ENCODE measurements around the gene S100A9. TPM values are rescaled to one million over a fixed set of nuclear protein-coding genes. Genes with fewer than 3 reads are reported as not detected.

S100A9 gene
- total and polyA plus RNA-seq, 2 of the 8 experiments (the other 6 are each of a cell fraction or from before 2014, with no cell fraction given) = not detected

DNA sequence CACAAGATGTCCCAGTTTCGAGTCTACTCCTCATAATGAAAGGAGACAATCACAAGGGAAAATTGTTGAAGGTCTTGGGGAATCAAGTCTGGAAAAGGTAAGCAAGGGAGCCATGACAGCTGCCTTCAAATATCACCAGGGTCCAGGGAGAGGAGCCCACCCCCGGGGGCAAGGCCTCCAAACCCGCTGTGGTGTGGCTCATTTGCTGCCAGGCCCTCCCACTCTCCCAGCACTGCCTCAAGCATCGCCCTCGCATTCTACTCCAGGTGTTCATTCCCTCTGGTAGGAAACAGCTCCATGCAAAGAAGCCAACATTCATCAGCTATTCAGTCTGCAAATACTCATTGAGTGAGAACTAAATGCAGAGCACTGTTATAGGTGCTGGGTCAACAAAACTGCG, 8.6 kb downstream of the S100A9 start:
- no peak overlapping the region for H4K5ac ChIP-seq (ENCODE audit: insufficient read length, low read depth, low read length)
- no peak overlapping the region for H2AK5ac ChIP-seq (ENCODE audit: low read depth, low read length)
- H3K27me3 ChIP-seq (replicated peaks in 1 of 4; ENCODE audit: control insufficient read depth in 3 of 4, extremely low read depth in 1 of 4, insufficient read depth in 3 of 4, low read length in 3 of 4) = no peaks in the 10 kb centered on the region
- no peak overlapping the region for H3K23ac ChIP-seq (ENCODE audit: insufficient read length)
- 81% methylated on average over 5 of the region's 6 CpGs; no CpG with 5 or more reads in 1 of the 2 experiments for WGBS, 2 experiments (ENCODE audit: extremely low coverage in 1 of 2, insufficient coverage in 1 of 2, insufficient read length in 1 of 2, insufficient replicate concordance in 2 of 2, low coverage in 1 of 2, low lambda C conversion rate in 2 of 2, missing lambda C conversion rate in 1 of 2)
- H2BK120ac ChIP-seq (replicated peaks; ENCODE audit: low read depth, low read length) = no peak overlapping the region
- no peaks in the 10 kb centered on the region for H3K36me3 ChIP-seq (ENCODE audit: control insufficient read depth in 2 of 4, insufficient read depth in 4 of 4, low read length in 3 of 4)
- H2AFZ ChIP-seq (ENCODE audit: low read length) = no peak overlapping the region
- no peak overlapping the region for H2BK15ac ChIP-seq (ENCODE audit: low read length)
- H2BK5ac ChIP-seq (ENCODE audit: low read depth, low read length) = no peak overlapping the region
- no peak overlapping the region for H3K27ac ChIP-seq (ENCODE audit: low read depth, low read length)
- no peak overlapping the region for H3K18ac ChIP-seq (ENCODE audit: extremely low read depth, low read length)
- no peak overlapping the region for H3K4me3 ChIP-seq (ENCODE audit: extremely low read depth in 1 of 4, insufficient read depth in 2 of 4, low read depth in 3 of 4, low read length in 4 of 4)
- ChIA-PET CTCF (ENCODE audit: partially characterized antibody) (interaction anchor here (0.8 to 4.1 kb wide), 3 partner anchors 11 to 128 kb away, joined by 4 to 19 read pairs (median 12); no protein-coding TSS in a partner anchor), POLR2A (ENCODE audit: partially characterized antibody) (no interaction called here)
- H3K14ac ChIP-seq (ENCODE audit: insufficient read length) = no peak overlapping the region
- H3K4ac ChIP-seq (replicated peaks; ENCODE audit: insufficient read length, low read depth, low read length) = no peak overlapping the region
- FAIRE-seq (no peak), DNase-seq (ENCODE audit: low read depth in 1 of 2, low spot score in 2 of 2) (no peak)
- no peak overlapping the region for H2BK12ac ChIP-seq (ENCODE audit: low read depth, low read length)
- H3K4me2 ChIP-seq (ENCODE audit: insufficient read depth in 1 of 2, low read depth in 2 of 2, low read length in 2 of 2) = no peak overlapping the region
- no peak overlapping the region for H2BK20ac ChIP-seq (ENCODE audit: low read length)
- no peak overlapping the region for H3K9ac ChIP-seq (replicated peaks in 1 of 4; ENCODE audit: extremely low read depth in 1 of 4, low read depth in 3 of 4, low read length in 3 of 4)
- no peaks in the 10 kb centered on the region for H3K79me2 ChIP-seq (ENCODE audit: control insufficient read depth in 1 of 2, insufficient read depth in 2 of 2, low read length in 2 of 2)
- H3K79me1 ChIP-seq (ENCODE audit: low read depth, low read length) = no peaks in the 10 kb centered on the region
- no peaks in the 10 kb centered on the region for H3K4me1 ChIP-seq (replicated peaks in 1 of 4; ENCODE audit: control insufficient read depth in 3 of 4, insufficient read depth in 4 of 4, low read length in 3 of 4)
- H3K56ac ChIP-seq (replicated peaks; ENCODE audit: insufficient read length, low read depth, low read length) = no peak overlapping the region
- H4K20me1 ChIP-seq (replicated peaks in 1 of 2; ENCODE audit: control insufficient read depth in 1 of 2, insufficient read depth in 2 of 2, low read length in 2 of 2) = no peaks in the 10 kb centered on the region
- H3K23me2 ChIP-seq (ENCODE audit: low read depth, low read length) = no peaks in the 10 kb centered on the region; the same call in 1 of the 2 replicates
- H3K9me3 ChIP-seq (ENCODE audit: insufficient read depth in 2 of 2, low read depth in 1 of 2, low read length in 1 of 2) = no peaks in the 10 kb centered on the region
- no peak overlapping the region for H4K8ac ChIP-seq (ENCODE audit: extremely low read depth, insufficient read depth, low read length)
- no peak overlapping the region for H4K91ac ChIP-seq (replicated peaks; ENCODE audit: insufficient read length, low read length)
- TF ChIP-seq KDM4A (IDR thresholded peaks at IDR 0.05; ENCODE audit: low read depth, low read length, severe bottlenecking) = no peak
- TF ChIP-seq HDAC2 (IDR thresholded peaks at IDR 0.05; ENCODE audit: borderline replicate concordance in 1 of 2, low read depth in 2 of 2, low read length in 2 of 2) = no peak
- TF ChIP-seq RXRA (IDR thresholded peaks at IDR 0.05; ENCODE audit: insufficient read depth, low read depth, low read length) = no peak
- TF ChIP-seq, protein P1, sequence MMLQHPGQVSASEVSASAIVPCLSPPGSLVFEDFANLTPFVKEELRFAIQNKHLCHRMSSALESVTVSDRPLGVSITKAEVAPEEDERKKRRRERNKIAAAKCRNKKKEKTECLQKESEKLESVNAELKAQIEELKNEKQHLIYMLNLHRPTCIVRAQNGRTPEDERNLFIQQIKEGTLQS (IDR thresholded peaks at IDR 0.05; ENCODE audit: insufficient read depth, low read depth, low read length) = no peak
- no peak for TF ChIP-seq GABPA (IDR thresholded peaks at IDR 0.05; ENCODE audit: borderline replicate concordance, insufficient read depth, low read length)
- TF ChIP-seq, protein P2, sequence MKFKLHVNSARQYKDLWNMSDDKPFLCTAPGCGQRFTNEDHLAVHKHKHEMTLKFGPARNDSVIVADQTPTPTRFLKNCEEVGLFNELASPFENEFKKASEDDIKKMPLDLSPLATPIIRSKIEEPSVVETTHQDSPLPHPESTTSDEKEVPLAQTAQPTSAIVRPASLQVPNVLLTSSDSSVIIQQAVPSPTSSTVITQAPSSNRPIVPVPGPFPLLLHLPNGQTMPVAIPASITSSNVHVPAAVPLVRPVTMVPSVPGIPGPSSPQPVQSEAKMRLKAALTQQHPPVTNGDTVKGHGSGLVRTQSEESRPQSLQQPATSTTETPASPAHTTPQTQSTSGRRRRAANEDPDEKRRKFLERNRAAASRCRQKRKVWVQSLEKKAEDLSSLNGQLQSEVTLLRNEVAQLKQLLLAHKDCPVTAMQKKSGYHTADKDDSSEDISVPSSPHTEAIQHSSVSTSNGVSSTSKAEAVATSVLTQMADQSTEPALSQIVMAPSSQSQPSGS (IDR thresholded peaks at IDR 0.05; ENCODE audit: low read length) = no peak
- TF ChIP-seq TBP (IDR thresholded peaks at IDR 0.05; ENCODE audit: low read depth, low read length) = no peak
- no peak for TF ChIP-seq CHD2 (IDR thresholded peaks at IDR 0.05; ENCODE audit: low read length)
- TF ChIP-seq TAF7 (optimal IDR thresholded peaks at IDR 0.05; ENCODE audit: borderline replicate concordance, low read depth, low read length) = no peak
- TF ChIP-seq ASH2L (IDR thresholded peaks at IDR 0.05; ENCODE audit: low read length) = no peak
